GM23248 (cell line): ENCODE measurements around the gene ZNF860.

Experiments
- EZH2 ChIP-seq: fragments of 200-600 bp; sonication (generic); IDR thresholded peaks from 2 replicates; pipeline ENCODE4 v1.6.1; 2018; ENCODE audit warnings: antibody characterized with exemption, mild to moderate bottlenecking; ENCODE audit not compliant: insufficient read depth, poor library complexity, severe bottlenecking
- EZH2phosphoT487 ChIP-seq: fragments of 200-600 bp; sonication (generic); IDR thresholded peaks from 2 replicates; pipeline ENCODE4 v1.6.1; 2018; ENCODE audit warnings: antibody characterized with exemption, moderate library complexity, mild to moderate bottlenecking, low read depth; ENCODE audit not compliant: insufficient read depth

GRCh38 chr3:31988271-31988670, 6.7 kb downstream of the ZNF860 start:
- TF ChIP-seq EZH2 (no peak), EZH2phosphoT487 (no peak)
